AG09319 (cell line): ENCODE measurements around the gene CCL24.

ENCODE experiments used
- DNase-seq: peaks from one replicate; pipeline ENCODE4 v3.0.0-alpha.2; 2010; ENCODE audit warnings: low read depth; ENCODE audit errors: extremely low read depth
- CTCF ChIP-seq: IDR thresholded peaks from 2 replicates; pipeline ENCODE4 v1.5.1; 2011; ENCODE audit warnings: low read depth, mild to moderate bottlenecking, inconsistent platforms, low read length, moderate library complexity

Gene CCL24

GRCh38 chr7:75817116-75817515 is 3.5 kb upstream of the CCL24 start:
- TF ChIP-seq CTCF: no peak
- no peak for DNase-seq

GRCh38 chr7:75815418-75816064 is 1.9 kb upstream of the CCL24 start:
- no peak for TF ChIP-seq CTCF
- no peak for DNase-seq

GRCh38 chr7:75814407-75814947 is 871 bp upstream of the CCL24 start:
- no peak for TF ChIP-seq CTCF
- DNase-seq: no peak

GRCh38 chr7:75813084-75813483 is 522 bp downstream of the CCL24 start:
- no peak for TF ChIP-seq CTCF
- DNase-seq: no peak

- no peak for DNase-seq
- no peak for TF ChIP-seq CTCF
These were observed 1.5 kb downstream of the CCL24 start for GRCh38 chr7:75811894-75812678.

- TF ChIP-seq CTCF: no peak
These were observed 4.2 kb downstream of the CCL24 start for GRCh38 chr7:75809396-75809795.

GRCh38 chr7:75808106-75808505 is 5.5 kb downstream of the CCL24 start:
- TF ChIP-seq CTCF: no peak

More at GRCh38 chr7:75809396-75809795, 4.2 kb downstream of the CCL24 start:
- no peak for DNase-seq

More at GRCh38 chr7:75808106-75808505, 5.5 kb downstream of the CCL24 start:
- no peak for DNase-seq
